Amniotic epithelial cell (primary cell): ENCODE results near the gene CLEC20A.

ENCODE experiments used
- DNase-seq: peaks from one replicate; pipeline ENCODE4 v3.0.0-alpha.2; 2010; ENCODE audit warnings: low read depth

The CLEC20A gene

GRCh38 chr1:178500091-178500770 lies 3.5 kb upstream of the CLEC20A start:
- DNase-seq = no peak

GRCh38 chr1:178498896-178499675 lies 2.3 kb upstream of the CLEC20A start:
- DNase-seq = no peak

- DNase-seq = no peak
Measured at GRCh38 chr1:178497903-178498478, 1.2 kb upstream of the CLEC20A start.

- DNase-seq = no peak
Measured at GRCh38 chr1:178495741-178496409, 889 bp downstream of the CLEC20A start.

GRCh38 chr1:178495158-178495557 lies 1.6 kb downstream of the CLEC20A start:
- DNase-seq = no peak

GRCh38 chr1:178494569-178494971 lies 2.2 kb downstream of the CLEC20A start:
- no peak for DNase-seq

GRCh38 chr1:178493301-178493741 lies 3.4 kb downstream of the CLEC20A start:
- no peak for DNase-seq

GRCh38 chr1:178492341-178492740 lies 4.4 kb downstream of the CLEC20A start:
- DNase-seq = no peak

GRCh38 chr1:178491721-178492120 lies 5.0 kb downstream of the CLEC20A start:
- no peak for DNase-seq

GRCh38 chr1:178490967-178491366 lies 5.8 kb downstream of the CLEC20A start:
- DNase-seq = no peak

- DNase-seq = no peak
Measured at GRCh38 chr1:178490136-178490535, 6.6 kb downstream of the CLEC20A start.

GRCh38 chr1:178489399-178489798 lies 7.4 kb downstream of the CLEC20A start:
- DNase-seq = no peak

GRCh38 chr1:178488393-178488792 lies 8.4 kb downstream of the CLEC20A start:
- DNase-seq = no peak

- DNase-seq = no peak
Measured at GRCh38 chr1:178487070-178487615, 9.6 kb downstream of the CLEC20A start.

GRCh38 chr1:178486100-178487069 lies 10.4 kb downstream of the CLEC20A start:
- DNase-seq = no peak

- peak; percentile 71 for DNase-seq
Measured at GRCh38 chr1:178485541-178485981, 11.2 kb downstream of the CLEC20A start.

- no peak for DNase-seq
Measured at GRCh38 chr1:178484698-178485225, 12.0 kb downstream of the CLEC20A start.

- DNase-seq = no peak
Measured at GRCh38 chr1:178483251-178483957, 13.4 kb downstream of the CLEC20A start.

- DNase-seq = no peak
Measured at GRCh38 chr1:178477841-178478240, 18.9 kb downstream of the CLEC20A start.

GRCh38 chr1:178477373-178477772 lies 19.4 kb downstream of the CLEC20A start:
- DNase-seq = no peak
